Liver (tissue), 9 donors: Measurements from ENCODE around the gene AIP. TPM values are rescaled to one million over a fixed set of nuclear protein-coding genes. Genes with fewer than 3 reads are reported as not detected.

Experiments
- DNase-seq: peaks from one replicate; pipeline ENCODE4 v3.0.0-alpha.2; 2017; ENCODE audit warnings: low spot score
- H3K27ac ChIP-seq, 2 donors: one replicate each; pipeline ENCODE4 v1.7.0; 2013; ENCODE audit warnings: inconsistent platforms in 2 of 2, low read length in 2 of 2, control low read depth in 1 of 2, low read depth in 1 of 2, mild to moderate bottlenecking in 1 of 2
- H3K27me3 ChIP-seq, 4 donors: one replicate each; pipeline versions ENCODE4 v1.6.1 to v1.7.0; 2013; ENCODE audit warnings: low read length in 3 of 4, inconsistent platforms in 1 of 4, mild to moderate bottlenecking in 1 of 4, moderate library complexity in 1 of 4; ENCODE audit not compliant: control insufficient read depth in 4 of 4, insufficient read depth in 4 of 4
- H3K36me3 ChIP-seq, 4 donors: one replicate each; pipeline versions ENCODE4 v1.6.1 to v1.7.0; 2013; ENCODE audit warnings: low read length in 3 of 4, mild to moderate bottlenecking in 3 of 4, low read depth in 1 of 4, moderate library complexity in 1 of 4; ENCODE audit not compliant: control insufficient read depth in 4 of 4, insufficient read depth in 3 of 4
- H3K4me1 ChIP-seq, 4 donors: one replicate each; pipeline versions ENCODE4 v1.6.1 to v1.7.0; 2013; ENCODE audit warnings: low read length in 3 of 4, mild to moderate bottlenecking in 3 of 4, moderate library complexity in 1 of 4; ENCODE audit not compliant: control insufficient read depth in 4 of 4, insufficient read depth in 4 of 4
- H3K4me3 ChIP-seq, 3 donors: one replicate each; pipeline versions ENCODE4 v1.6.1 to v1.7.0; 2013; ENCODE audit warnings: low read length in 3 of 3, control low read depth in 1 of 3, low read depth in 1 of 3, mild to moderate bottlenecking in 1 of 3
- H3K9ac ChIP-seq, 2 donors: one replicate each; pipeline ENCODE4 v1.7.0; 2013; ENCODE audit warnings: low read length in 2 of 2, mild to moderate bottlenecking in 2 of 2, moderate library complexity in 2 of 2, control low read depth in 1 of 2, low read depth in 1 of 2
- H3K9me3 ChIP-seq, 4 donors: one replicate each; pipeline versions ENCODE4 v1.6.1 to v1.7.0; 2013; ENCODE audit warnings: low read length in 3 of 4; ENCODE audit not compliant: control insufficient read depth in 4 of 4
- EGR1 ChIP-seq, 2 donors: IDR thresholded peaks; 2 replicates each; pipeline ENCODE4 v1.6.1; 2016 to 2018; ENCODE audit warnings: antibody characterized with exemption in 2 of 2, low read depth in 2 of 2
- FOXA1 ChIP-seq: IDR thresholded peaks from 2 replicates; pipeline ENCODE4 v1.6.1; 2016; ENCODE audit warnings: antibody characterized with exemption
- FOXA2 ChIP-seq: IDR thresholded peaks from 2 replicates; pipeline ENCODE4 v1.6.1; 2016; ENCODE audit warnings: antibody characterized with exemption
- GABPA ChIP-seq, 2 donors: IDR thresholded peaks in 1 of 2; conservative IDR thresholded peaks in 1 of 2; 2 replicates each; pipeline ENCODE4 v1.6.1; 2016; ENCODE audit warnings: antibody characterized with exemption in 2 of 2, mild to moderate bottlenecking in 1 of 2, moderate library complexity in 1 of 2
- HNF4A ChIP-seq, 2 donors: conservative IDR thresholded peaks; 2 replicates each; pipeline ENCODE4 v1.6.1; 2016; ENCODE audit warnings: antibody characterized with exemption in 2 of 2, mild to moderate bottlenecking in 2 of 2
- HNF4G ChIP-seq: IDR thresholded peaks from 2 replicates; pipeline ENCODE4 v1.6.1; 2016; ENCODE audit warnings: antibody characterized with exemption
- JUND ChIP-seq, 2 donors: IDR thresholded peaks; 2 replicates each; pipeline ENCODE4 v1.6.1; 2016; ENCODE audit warnings: antibody characterized with exemption in 2 of 2
- RAD21 ChIP-seq, 2 donors: IDR thresholded peaks; 2 replicates each; pipeline ENCODE4 v1.6.1; 2016; ENCODE audit warnings: antibody characterized with exemption in 2 of 2, mild to moderate bottlenecking in 2 of 2
- RXRA ChIP-seq, 2 donors: IDR thresholded peaks; 2 replicates each; pipeline ENCODE4 v1.6.1; 2017 to 2018; ENCODE audit warnings: antibody characterized with exemption in 2 of 2, mild to moderate bottlenecking in 1 of 2
- SP1 ChIP-seq: IDR thresholded peaks from 2 replicates; pipeline ENCODE4 v1.6.1; 2018; ENCODE audit warnings: antibody characterized with exemption, mild to moderate bottlenecking
- TAF1 ChIP-seq: conservative IDR thresholded peaks from 2 replicates; pipeline ENCODE4 v1.6.1; 2016; ENCODE audit warnings: antibody characterized with exemption, mild to moderate bottlenecking
- YY1 ChIP-seq: IDR thresholded peaks from 2 replicates; pipeline ENCODE4 v1.6.1; 2016; ENCODE audit warnings: antibody characterized with exemption, mild to moderate bottlenecking
- ZBTB33 ChIP-seq: IDR thresholded peaks from 2 replicates; pipeline ENCODE4 v1.6.1; 2016; ENCODE audit warnings: antibody characterized with exemption
- WGBS: extraction: QIAGEN DNeasy Blood & Tissue Kit; methylation state at CpG from one replicate; pipeline ENCODE4 v1.1.7; 2013; 5-methylcytosine and 5-hydroxymethylcytosine counted together
- polyA plus RNA-seq, 2 donors: library from polyadenylated mRNA; stranded (reverse) in 1 of 2; unstranded in 1 of 2; fragments of 200-250 nt in 1 of 2; fragments of >200 nt in 1 of 2; fragmentation: Nextera tagmentation in 1 of 2; extraction: Ambion mirVana in 1 of 2; gene quantifications; one replicate each; pipeline versions ENCODE4 v1.2.1 to v1.2.3, GENCODE V29; 2013 to 2015
- total RNA-seq, 2 donors: library from RNA; depleted of rRNA; stranded (reverse); fragments of >200 nt; gene quantifications; one replicate each; pipeline ENCODE4 v1.2.3, GENCODE V29; 2014
- TF ChIP-seq, protein P1 (sequence below): IDR thresholded peaks from 2 replicates; pipeline ENCODE4 v1.6.1; 2016; ENCODE audit warnings: antibody characterized with exemption
- TF ChIP-seq, protein P2 (sequence below): fragments of 150-350 bp; IDR thresholded peaks from 2 replicates; pipeline ENCODE4 v1.5.1; 2017; ENCODE audit warnings: improper control_type of control experiment, low read depth, low read length; ENCODE audit not compliant: missing input control
- TF ChIP-seq, protein P3 (sequence below): IDR thresholded peaks from 2 replicates; pipeline ENCODE4 v1.6.1; 2016; ENCODE audit warnings: antibody characterized with exemption, mild to moderate bottlenecking
- donor health status: healthy.
- donor health status: healthy.
- donor health status: healthy.
- donor health status: healthy.
- donor health status: healthy.

The AIP gene
- total and polyA plus RNA-seq, 4 donors: 17.6 to 28.2 (median 23.1) TPM

- H3K4me1 ChIP-seq: peaks cover 19 to 45% (median 32%) of the 10 kb centered on the region in 4 donors
- TF ChIP-seq ZBTB33 (no peak), FOXA1 (no peak), RAD21 (IDR thresholded peaks at IDR 0.05) (peak in 1 of 2 donors; percentile 14)
- no peak for DNase-seq
- WGBS: 27% methylated on average over 5 of the region's 5 CpGs
- H3K9me3 ChIP-seq: no peaks in the 10 kb centered on the region
- H3K27ac ChIP-seq: peak overlapping the region; percentile 86 to 90
- H3K36me3 ChIP-seq: no peaks in the 10 kb centered on the region
- peak overlapping the region; percentile 36 to 85 for H3K9ac ChIP-seq
- peak overlapping the region; percentile 80 to 91 (median 86) for H3K4me3 ChIP-seq
- H3K27me3 ChIP-seq: no peaks in the 10 kb centered on the region
Observed at GRCh38 chr11:67468056-67468455, 14.8 kb upstream of the AIP start.

GRCh38 chr11:67468456-67468758 lies 14.4 kb upstream of the AIP start:
- Histone ChIP-seq H3K27ac (peak overlapping the region; percentile 86 to 90), H3K36me3 (no peaks in the 10 kb centered on the region)
- TF ChIP-seq TAF1 (no peak), YY1 (no peak), SP1 (no peak), HNF4G (no peak), FOXA1 (no peak), RXRA (IDR thresholded peaks at IDR 0.05) (no peak), JUND (IDR thresholded peaks at IDR 0.05) (no peak), FOXA2 (no peak), ZBTB33 (no peak), EGR1 (IDR thresholded peaks at IDR 0.05; ENCODE audit: low read depth in 2 of 2) (no peak), HNF4A (conservative IDR thresholded peaks at IDR 0.05) (no peak), RAD21 (IDR thresholded peaks at IDR 0.05) (no peak), GABPA (IDR thresholded peaks at IDR 0.05 in 1 of 2, conservative IDR thresholded peaks at IDR 0.05 in 1 of 2) (no peak)
- TF ChIP-seq, protein P1, sequence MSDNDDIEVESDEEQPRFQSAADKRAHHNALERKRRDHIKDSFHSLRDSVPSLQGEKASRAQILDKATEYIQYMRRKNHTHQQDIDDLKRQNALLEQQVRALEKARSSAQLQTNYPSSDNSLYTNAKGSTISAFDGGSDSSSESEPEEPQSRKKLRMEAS: no peak
- TF ChIP-seq, protein P2, sequence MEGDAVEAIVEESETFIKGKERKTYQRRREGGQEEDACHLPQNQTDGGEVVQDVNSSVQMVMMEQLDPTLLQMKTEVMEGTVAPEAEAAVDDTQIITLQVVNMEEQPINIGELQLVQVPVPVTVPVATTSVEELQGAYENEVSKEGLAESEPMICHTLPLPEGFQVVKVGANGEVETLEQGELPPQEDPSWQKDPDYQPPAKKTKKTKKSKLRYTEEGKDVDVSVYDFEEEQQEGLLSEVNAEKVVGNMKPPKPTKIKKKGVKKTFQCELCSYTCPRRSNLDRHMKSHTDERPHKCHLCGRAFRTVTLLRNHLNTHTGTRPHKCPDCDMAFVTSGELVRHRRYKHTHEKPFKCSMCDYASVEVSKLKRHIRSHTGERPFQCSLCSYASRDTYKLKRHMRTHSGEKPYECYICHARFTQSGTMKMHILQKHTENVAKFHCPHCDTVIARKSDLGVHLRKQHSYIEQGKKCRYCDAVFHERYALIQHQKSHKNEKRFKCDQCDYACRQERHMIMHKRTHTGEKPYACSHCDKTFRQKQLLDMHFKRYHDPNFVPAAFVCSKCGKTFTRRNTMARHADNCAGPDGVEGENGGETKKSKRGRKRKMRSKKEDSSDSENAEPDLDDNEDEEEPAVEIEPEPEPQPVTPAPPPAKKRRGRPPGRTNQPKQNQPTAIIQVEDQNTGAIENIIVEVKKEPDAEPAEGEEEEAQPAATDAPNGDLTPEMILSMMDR: no peak
- TF ChIP-seq, protein P3, sequence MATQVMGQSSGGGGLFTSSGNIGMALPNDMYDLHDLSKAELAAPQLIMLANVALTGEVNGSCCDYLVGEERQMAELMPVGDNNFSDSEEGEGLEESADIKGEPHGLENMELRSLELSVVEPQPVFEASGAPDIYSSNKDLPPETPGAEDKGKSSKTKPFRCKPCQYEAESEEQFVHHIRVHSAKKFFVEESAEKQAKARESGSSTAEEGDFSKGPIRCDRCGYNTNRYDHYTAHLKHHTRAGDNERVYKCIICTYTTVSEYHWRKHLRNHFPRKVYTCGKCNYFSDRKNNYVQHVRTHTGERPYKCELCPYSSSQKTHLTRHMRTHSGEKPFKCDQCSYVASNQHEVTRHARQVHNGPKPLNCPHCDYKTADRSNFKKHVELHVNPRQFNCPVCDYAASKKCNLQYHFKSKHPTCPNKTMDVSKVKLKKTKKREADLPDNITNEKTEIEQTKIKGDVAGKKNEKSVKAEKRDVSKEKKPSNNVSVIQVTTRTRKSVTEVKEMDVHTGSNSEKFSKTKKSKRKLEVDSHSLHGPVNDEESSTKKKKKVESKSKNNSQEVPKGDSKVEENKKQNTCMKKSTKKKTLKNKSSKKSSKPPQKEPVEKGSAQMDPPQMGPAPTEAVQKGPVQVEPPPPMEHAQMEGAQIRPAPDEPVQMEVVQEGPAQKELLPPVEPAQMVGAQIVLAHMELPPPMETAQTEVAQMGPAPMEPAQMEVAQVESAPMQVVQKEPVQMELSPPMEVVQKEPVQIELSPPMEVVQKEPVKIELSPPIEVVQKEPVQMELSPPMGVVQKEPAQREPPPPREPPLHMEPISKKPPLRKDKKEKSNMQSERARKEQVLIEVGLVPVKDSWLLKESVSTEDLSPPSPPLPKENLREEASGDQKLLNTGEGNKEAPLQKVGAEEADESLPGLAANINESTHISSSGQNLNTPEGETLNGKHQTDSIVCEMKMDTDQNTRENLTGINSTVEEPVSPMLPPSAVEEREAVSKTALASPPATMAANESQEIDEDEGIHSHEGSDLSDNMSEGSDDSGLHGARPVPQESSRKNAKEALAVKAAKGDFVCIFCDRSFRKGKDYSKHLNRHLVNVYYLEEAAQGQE: no peak

More at GRCh38 chr11:67468456-67468758, 14.4 kb upstream of the AIP start:
- H3K9ac ChIP-seq: peak overlapping the region; percentile 36 to 85
- peak overlapping the region; percentile 80 to 91 (median 86) for H3K4me3 ChIP-seq
- DNase-seq: no peak
- WGBS: 3% methylated on average over 6 of the region's 6 CpGs
- no peaks in the 10 kb centered on the region for H3K9me3 ChIP-seq
- peaks cover 19 to 45% (median 32%) of the 10 kb centered on the region in 4 donors for H3K4me1 ChIP-seq
- no peaks in the 10 kb centered on the region for H3K27me3 ChIP-seq
